CD4-positive, alpha-beta T cell treated with Interleukin-6 for 4 hours (primary cell): ENCODE measurements around the gene FOSL1.

Experiments
- DNase-seq: peaks from one replicate; pipeline ENCODE4 v3.0.0-alpha.2; 2020; ENCODE audit warnings: mixed read lengths

The FOSL1 gene

DNA sequence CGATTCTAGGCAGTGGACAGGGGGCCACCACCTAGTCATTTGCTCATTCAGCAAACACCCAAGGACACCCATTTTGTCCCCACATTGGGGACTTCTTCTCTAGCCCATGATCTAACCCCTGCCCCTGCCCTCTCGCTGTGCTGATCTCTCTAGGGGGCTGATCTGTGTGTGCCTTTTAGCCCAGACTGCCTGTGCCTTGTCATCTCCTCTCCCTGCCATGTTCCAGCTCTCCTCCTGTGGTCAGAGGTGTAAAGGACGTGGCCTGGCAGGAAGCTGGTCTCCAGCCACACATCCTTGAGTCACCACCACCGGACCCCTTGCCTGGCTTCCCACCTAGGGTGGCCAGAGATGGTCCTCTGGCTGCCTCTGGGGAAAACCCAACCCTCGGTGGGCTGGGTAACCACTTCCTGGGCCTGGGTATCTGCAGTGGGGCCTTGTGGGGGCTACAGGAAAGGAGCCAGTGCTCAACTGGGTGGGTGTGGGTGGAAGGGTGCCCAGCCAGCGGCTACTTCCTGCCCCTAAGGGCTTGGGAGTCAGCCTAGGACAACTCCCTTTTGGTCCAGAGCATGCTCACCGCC is 19.3 kb downstream of the FOSL1 start:
- no peak for DNase-seq

- DNase-seq = no peak
These were observed 20.2 kb downstream of the FOSL1 start for GRCh38 chr11:65880027-65880426.

DNA sequence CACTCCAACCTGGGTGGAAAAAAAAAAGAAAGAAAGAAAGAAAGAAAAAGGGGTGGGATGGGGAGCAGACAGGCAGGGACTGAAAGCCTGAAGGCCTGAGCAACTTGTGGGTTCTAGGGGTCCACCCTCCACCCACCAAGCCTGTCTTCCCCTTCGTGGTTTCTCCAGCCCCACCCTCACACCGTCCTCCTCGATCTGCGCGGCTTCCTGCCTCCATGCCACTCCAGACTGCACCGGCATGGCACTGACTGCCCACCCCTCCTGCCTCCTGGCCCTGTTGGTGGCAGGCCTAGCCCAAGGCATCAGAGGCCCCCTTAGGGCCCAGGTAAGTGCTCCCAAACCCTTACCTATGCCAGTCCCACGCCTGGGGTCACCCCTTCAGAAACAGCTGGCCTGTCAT is 20.6 kb downstream of the FOSL1 start, which contains the start of gene CTSW:
TSS of gene CTSW (plus strand) at position 221 of the 400 bp plus-strand sequence. CDS start at position 239, 18 bp downstream.
- peak; percentile 64 for DNase-seq

DNA sequence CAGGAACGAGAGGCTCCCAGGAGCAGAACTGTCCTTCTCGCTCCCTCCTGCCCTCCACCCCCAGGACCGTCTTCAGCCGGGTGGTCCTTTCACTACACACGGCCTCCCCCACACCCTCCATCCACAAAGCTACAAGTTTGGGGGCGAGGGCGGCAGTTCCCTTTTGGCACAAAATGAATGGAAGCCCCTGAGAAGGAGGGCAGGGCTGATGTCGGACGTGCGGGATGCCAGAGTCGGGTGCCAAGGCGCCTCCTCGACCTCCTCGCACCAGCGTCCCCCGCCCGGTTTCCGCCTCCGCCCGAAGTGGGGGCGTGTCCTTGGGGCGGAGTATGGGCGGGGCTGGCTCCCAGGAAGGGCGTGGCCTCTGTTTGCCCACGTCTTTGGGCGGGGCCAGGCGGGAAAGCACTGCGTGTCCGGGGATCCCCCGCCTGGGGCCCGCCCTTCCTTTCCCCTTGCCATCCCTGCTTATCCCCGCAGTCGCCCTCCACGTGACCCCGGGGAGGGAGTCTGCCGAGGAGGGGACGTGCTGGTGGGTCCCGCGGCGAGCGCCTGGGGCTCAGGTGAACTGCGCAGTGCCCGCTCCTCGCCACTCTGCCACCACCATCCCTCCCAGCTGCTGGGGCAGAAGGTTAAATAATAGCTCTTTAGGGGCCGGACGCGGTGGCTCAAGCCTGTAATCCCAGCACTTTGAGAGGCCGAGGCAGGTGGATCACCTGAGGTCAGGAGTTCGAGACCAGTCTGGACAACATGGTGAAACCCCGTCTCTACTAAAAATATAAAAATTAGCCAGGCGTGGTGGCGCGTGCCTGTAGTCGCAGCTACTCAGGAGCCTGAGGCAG is 26.7 kb downstream of the FOSL1 start:
- peak; percentile 94 for DNase-seq

- DNase-seq = no peak
These were observed 27.4 kb downstream of the FOSL1 start, which contains the start of gene EFEMP2 for GRCh38 chr11:65872586-65873317. Gene EFEMP2 (minus strand): TSS chr11:65872800. CDS start chr11:65872354, 446 bp downstream.

DNA sequence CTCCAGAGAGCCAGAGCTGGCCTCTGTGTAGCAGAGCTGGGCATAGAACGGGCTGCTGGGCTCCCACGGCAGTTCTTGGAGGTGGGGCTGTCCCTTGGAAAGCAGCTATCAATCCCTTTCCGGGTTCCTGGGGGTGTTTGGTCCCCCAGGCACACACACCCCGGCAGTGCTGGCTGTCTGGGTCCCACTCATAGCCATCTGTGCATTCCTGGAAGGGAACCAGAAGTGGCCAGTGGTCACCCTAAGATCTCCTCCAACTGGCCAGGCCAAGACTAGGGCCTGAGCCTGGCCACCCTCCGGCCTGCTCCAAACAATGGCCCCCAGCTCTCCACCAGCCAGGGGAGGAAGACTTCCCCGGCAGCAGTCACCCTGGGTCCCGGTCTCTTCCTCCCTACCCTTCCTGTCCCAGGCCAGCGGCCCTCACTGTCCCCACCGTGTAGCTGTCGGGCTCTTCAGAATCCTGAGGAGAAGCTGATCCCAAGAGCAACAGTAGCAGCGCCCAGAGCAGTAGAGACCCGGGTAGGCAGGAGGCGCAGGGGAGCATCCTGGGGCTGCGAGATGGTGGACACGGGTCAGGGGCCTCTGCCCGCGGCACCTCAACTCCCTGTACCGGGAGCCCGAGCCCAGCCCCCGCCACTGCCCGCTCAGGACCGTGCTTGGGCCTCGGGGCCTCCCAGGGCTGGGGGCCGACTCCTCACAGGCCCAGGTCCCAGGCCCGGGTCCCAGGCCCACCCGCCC is 28.2 kb downstream of the FOSL1 start:
- no peak for DNase-seq

GRCh38 chr11:65870706-65871681 is 29.2 kb downstream of the FOSL1 start:
- no peak for DNase-seq

GRCh38 chr11:65870307-65870658 is 29.9 kb downstream of the FOSL1 start:
- no peak for DNase-seq

GRCh38 chr11:65869643-65870306 is 30.4 kb downstream of the FOSL1 start:
- no peak for DNase-seq

DNA sequence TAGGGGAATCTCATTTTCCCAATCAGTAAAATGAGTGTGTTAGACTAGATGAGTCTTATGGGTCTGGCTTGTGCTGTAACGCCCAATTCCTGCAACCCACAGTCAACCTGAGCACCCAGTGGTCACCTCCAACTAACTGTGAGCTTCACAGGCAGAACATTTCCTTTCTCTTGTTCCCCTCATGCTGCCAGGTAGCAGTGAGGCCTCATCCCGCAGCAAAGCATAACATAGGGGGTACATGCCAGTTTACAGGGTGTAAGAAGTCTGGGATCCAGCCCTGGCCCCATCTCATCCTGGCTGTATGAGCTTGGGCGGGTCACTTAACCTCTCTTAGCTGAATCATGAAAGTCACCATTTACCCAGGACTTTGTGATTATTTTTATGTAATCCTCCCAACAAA is 31.3 kb downstream of the FOSL1 start:
- DNase-seq = no peak

GRCh38 chr11:65868076-65868667 is 32.0 kb downstream of the FOSL1 start:
- DNase-seq = peak; percentile 33

DNA sequence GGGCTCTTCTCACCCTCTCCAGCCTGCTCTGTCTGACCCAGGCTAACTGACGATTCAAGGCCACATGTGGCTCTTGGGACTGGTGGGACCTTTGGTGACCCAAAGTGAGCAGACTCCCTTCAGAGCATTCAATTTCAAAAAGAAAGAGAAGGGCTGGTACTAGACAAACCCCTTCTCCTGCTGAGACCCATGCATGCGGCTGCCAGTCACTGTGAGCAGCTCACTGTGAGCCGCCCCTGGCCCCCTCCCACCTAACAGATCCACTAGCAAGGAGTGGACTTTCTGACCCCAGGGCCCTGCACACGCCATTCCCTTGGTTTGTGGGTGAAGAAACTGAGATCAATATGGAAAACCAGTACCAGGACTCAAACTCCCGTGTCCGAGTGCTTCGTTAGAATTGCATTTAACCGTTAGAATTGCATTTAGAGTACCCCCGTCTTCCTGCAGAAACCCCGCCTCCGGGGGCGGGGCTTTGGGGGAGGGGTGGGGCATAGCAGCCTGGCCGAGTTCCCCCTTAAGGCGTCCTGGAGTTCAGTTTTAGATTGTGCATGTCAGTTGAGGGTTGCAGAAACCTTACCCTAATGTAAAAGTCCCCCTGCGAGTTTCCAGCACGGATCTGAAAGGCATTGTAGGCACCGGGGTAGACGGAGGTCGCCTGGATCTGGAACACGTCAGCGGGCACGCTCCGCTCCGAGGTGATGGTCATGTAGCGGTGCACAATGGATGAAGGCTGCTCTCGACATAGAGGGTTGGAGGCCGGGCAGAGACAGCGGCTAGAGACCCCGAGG is 32.7 kb downstream of the FOSL1 start:
- peak; percentile 35 for DNase-seq

DNA sequence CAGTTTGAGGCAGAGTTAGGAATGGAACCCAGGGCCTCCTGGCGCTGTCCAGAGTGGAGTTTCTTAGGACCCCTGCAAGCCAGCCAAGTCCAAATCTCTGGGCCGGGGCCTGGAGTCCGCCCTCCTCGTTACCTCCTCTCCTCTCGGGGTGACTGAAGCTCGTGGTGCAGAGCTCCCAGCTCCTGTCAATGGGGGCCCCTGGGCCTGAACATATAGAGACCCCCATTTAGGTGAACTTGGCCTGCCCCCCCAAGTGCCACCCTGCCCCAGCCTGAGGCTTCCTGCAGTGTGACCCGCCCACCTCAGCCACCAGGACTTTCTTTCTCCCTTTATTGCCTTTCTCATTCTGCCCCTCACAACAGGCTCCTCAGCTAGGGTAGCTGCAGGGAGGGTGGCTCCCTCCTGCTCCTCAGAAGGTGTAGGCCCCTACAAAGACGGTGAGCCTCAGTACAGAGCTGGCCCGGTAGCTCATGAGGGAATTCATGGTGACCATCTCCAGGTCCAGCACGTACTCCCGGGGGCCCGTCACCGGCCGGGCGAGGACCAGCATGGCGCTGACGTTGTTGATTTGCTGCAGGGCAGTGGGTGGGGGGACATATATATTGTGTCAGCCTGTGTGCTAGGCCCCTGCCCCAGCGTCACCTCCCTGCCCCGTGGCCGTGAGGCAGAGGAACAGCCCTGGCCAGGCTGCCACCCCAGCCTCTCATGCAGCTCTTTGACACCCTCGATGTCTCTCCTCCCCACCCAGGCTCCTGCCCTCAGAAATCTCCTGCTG is 33.5 kb downstream of the FOSL1 start:
- no peak for DNase-seq

- DNase-seq = no peak
These were observed 34.5 kb downstream of the FOSL1 start for GRCh38 chr11:65865550-65866172.

DNA sequence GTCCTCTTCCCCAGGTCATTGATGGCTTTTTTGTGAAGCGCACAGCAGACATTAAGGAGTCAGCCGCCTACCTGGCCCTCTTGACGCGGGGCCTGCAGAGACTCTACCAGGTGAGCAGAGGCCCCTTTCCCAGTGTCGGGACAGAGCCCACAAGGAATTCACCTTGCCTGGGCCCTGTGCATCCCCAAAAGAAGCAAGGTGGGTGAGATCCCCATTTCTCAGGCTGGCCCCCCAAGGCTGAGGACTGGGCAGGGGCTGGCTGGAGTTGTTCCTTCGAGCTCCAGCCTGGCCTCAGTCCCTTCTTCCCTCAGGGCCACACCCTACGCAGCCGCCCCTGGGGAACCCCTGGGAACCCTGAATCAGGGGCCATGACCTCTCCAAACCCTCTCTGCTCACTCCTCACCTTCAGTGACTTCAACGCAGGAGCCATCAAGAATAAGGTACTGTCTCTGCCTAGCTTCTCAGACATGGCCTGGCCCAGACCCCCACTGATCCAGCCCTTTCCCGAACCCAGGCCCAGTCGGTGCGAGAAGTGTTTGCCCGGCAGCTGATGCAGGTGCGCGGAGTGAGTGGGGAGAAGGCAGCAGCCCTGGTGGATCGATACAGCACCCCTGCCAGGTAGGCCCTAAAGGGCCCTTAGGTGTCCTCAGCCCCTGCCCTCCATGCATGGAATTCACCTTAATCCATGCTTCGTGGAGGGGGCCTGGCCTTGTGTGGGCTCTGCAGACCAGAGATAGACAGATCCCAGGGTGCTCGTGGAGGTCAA is 35.3 kb downstream of the FOSL1 start:
- DNase-seq = no peak

GRCh38 chr11:65863889-65864705 is 36.1 kb downstream of the FOSL1 start:
- no peak for DNase-seq
